T-cell (primary cell): ENCODE data around the gene RNASEL. TPM values are rescaled to one million over a fixed set of nuclear protein-coding genes. Genes with fewer than 3 reads are reported as not detected.
"Not testable (repeated sequence)": the region's sequence is repeated elsewhere in the genome, so short reads cannot be mapped to it uniquely, and the experiment has no call there.

Experiments used
- ATAC-seq, 4 experiments: fragments of 200-7000 bp in 3 of 4; fragments of 150-1000 bp in 1 of 4; cut with Tn5 transposase; replicated peaks in 1 of 4; 1 replicate in 3 of 4; 2 replicates in 1 of 4; pipeline ENCODE4 v1.10.0; 2021; ENCODE audit warnings: moderate library complexity in 3 of 4, mild to moderate bottlenecking in 2 of 4, moderate number of reproducible peaks in 1 of 4
- CTCF ChIA-PET, 2 donors: fragments of 300-600 bp; sonication (Branson Sonifier 250); formaldehyde crosslinking; loops; one replicate each; lab custom pipeline; 2022; ENCODE audit warnings: antibody characterized with exemption in 2 of 2; lab: Charles Lee
- POLR2A ChIA-PET, 2 donors: fragments of 300-600 bp; sonication (Branson Sonifier 250); formaldehyde crosslinking; loops; one replicate each; lab custom pipeline; 2022; ENCODE audit warnings: antibody characterized with exemption in 2 of 2; lab: Charles Lee
- DNase-seq, 35 experiments: peaks; one replicate each; pipeline versions ENCODE4 v3.0.0 to v3.0.0-alpha.2; 2013 to 2023
- H3K27ac ChIP-seq: one replicate; pipeline ENCODE4 v1.5.1; 2013; ENCODE audit warnings: low read length
- H3K27me3 ChIP-seq, 2 experiments: replicated peaks in 1 of 2; 1 replicate in 1 of 2; 2 replicates in 1 of 2; pipeline versions ENCODE4 v1.6.1 to v1.7.0; 2013; ENCODE audit warnings: low read length in 1 of 2, mixed read lengths in 1 of 2; ENCODE audit not compliant: control insufficient read depth in 2 of 2, insufficient read depth in 2 of 2; ENCODE audit errors: extremely low read depth in 1 of 2
- H3K36me3 ChIP-seq, 2 donors: 1 replicate in 1 of 2; 2 replicates in 1 of 2; pipeline versions ENCODE4 v1.6.1 to v1.7.0; 2013; ENCODE audit warnings: low read length in 1 of 2; ENCODE audit not compliant: control insufficient read depth in 2 of 2, insufficient read depth in 1 of 2; ENCODE audit errors: extremely low read depth in 1 of 2
- H3K4me1 ChIP-seq, 2 experiments: 1 replicate in 1 of 2; 2 replicates in 1 of 2; pipeline versions ENCODE4 v1.6.1 to v1.7.0; 2013; ENCODE audit warnings: low read length in 2 of 2, mixed read lengths in 1 of 2; ENCODE audit not compliant: insufficient read depth in 2 of 2, control insufficient read depth in 1 of 2; ENCODE audit errors: extremely low read depth in 1 of 2
- H3K4me3 ChIP-seq, 2 donors: 1 replicate in 1 of 2; 2 replicates in 1 of 2; pipeline versions ENCODE4 v1.5.1 to v1.7.0; 2013; ENCODE audit warnings: mild to moderate bottlenecking in 2 of 2, low read length in 1 of 2, moderate library complexity in 1 of 2; ENCODE audit not compliant: control insufficient read depth in 1 of 2; ENCODE audit errors: extremely low read depth in 1 of 2
- H3K9me3 ChIP-seq: 2 replicates; pipeline ENCODE4 v1.7.0; 2013
- H3K27ac Mint-ChIP-seq, 2 donors: one replicate each; pipeline ENCODE4 v1.8.0; 2020 to 2021; ENCODE audit warnings: mild to moderate bottlenecking in 2 of 2, mixed read lengths in 2 of 2
- H3K27me3 Mint-ChIP-seq, 2 donors: one replicate each; pipeline ENCODE4 v1.8.0; 2021 to 2022; ENCODE audit warnings: mixed read lengths in 2 of 2
- H3K36me3 Mint-ChIP-seq: one replicate; pipeline ENCODE4 v1.8.0; 2021; ENCODE audit warnings: mixed read lengths
- H3K4me1 Mint-ChIP-seq, 3 donors: one replicate each; pipeline ENCODE4 v1.8.0; 2020 to 2022; ENCODE audit warnings: mixed read lengths in 3 of 3, mild to moderate bottlenecking in 1 of 3
- H3K4me3 Mint-ChIP-seq, 3 donors: one replicate each; pipeline ENCODE4 v1.8.0; 2020 to 2022; ENCODE audit warnings: mild to moderate bottlenecking in 3 of 3, mixed read lengths in 3 of 3, moderate library complexity in 3 of 3
- H3K9me3 Mint-ChIP-seq, 3 donors: one replicate each; pipeline ENCODE4 v1.8.0; 2020 to 2022; ENCODE audit warnings: mixed read lengths in 3 of 3
- WGBS: methylation state at CpG from one replicate; pipeline ENCODE4 v1.1.5; 2013; ENCODE audit warnings: missing lambda C conversion rate; ENCODE audit not compliant: insufficient coverage; 5-methylcytosine and 5-hydroxymethylcytosine counted together
- total RNA-seq, 35 experiments: library from RNA in 6 of 35; stranded (reverse) in 6 of 35; fragments of 120-200 nt in 1 of 35; gene quantifications; one replicate each; pipeline versions ENCODE4 v1.2.1 to v1.2.4 and lab custom pipeline; 2013 to 2026

The RNASEL gene
- total RNA-seq, 5 donors from 2014 or later (not counting 1 experiment from before 2014, with no cell fraction given) = 10.5 to 20.8 (median 18.7) TPM

GRCh38 chr1:182555493-182555892 is 33.6 kb downstream of the RNASEL start:
- no peak overlapping the region for H3K27ac Mint-ChIP-seq
- DNase-seq (no peak), ATAC-seq (no peak)
- Histone ChIP-seq H3K9me3 (no peaks in the 10 kb centered on the region), H3K4me1 (no peaks in the 10 kb centered on the region), H3K27ac (no peak overlapping the region), H3K4me3 (no peak overlapping the region), H3K36me3 (no peaks in the 10 kb centered on the region), H3K27me3 (peaks cover 0 to 3% of the 10 kb centered on the region in 2 experiments)
- ChIA-PET POLR2A (no interaction called here), CTCF (interaction anchor here in 1 of 2 donors (0.5 kb wide), 1 partner anchor 1074 kb away, joined by 3 read pairs; no protein-coding TSS in a partner anchor)
- no peaks in the 10 kb centered on the region for H3K36me3 Mint-ChIP-seq
- H3K4me3 Mint-ChIP-seq = no peak overlapping the region
- H3K9me3 Mint-ChIP-seq = peaks cover 0 to 10% (median 4%) of the 10 kb centered on the region in 3 donors
- no peaks in the 10 kb centered on the region for H3K27me3 Mint-ChIP-seq
- H3K4me1 Mint-ChIP-seq = no peaks in the 10 kb centered on the region
- WGBS = no CpG with 5 or more reads among the region's 1 CpG

- Histone ChIP-seq H3K4me3 (no peak overlapping the region), H3K27ac (no peak overlapping the region), H3K27me3 (no peaks in the 10 kb centered on the region), H3K4me1 (no peaks in the 10 kb centered on the region), H3K9me3 (no peaks in the 10 kb centered on the region), H3K36me3 (no peaks in the 10 kb centered on the region)
- no CpG with 5 or more reads among the region's 2 CpGs for whole genome bisulfite sequencing
- Mint-ChIP-seq H3K36me3 (no peaks in the 10 kb centered on the region), H3K27ac (no peak overlapping the region), H3K27me3 (peaks cover 3 to 5% of the 10 kb centered on the region in 2 donors), H3K4me3 (no peak overlapping the region), H3K4me1 (no peaks in the 10 kb centered on the region), H3K9me3 (peaks cover 0 to 10% (median 4%) of the 10 kb centered on the region in 3 donors)
- ChIA-PET CTCF (no interaction called here), POLR2A (no interaction called here)
- no peak for ATAC-seq
- DNase-seq = no peak
Measured at GRCh38 chr1:182552527-182552926, 36.5 kb downstream of the RNASEL start.

GRCh38 chr1:182549811-182550210 is 39.2 kb downstream of the RNASEL start:
- Mint-ChIP-seq H3K4me3 (no peak overlapping the region), H3K27me3 (peaks cover 10 to 18% of the 10 kb centered on the region in 2 donors), H3K9me3 (peaks cover 0 to 10% (median 4%) of the 10 kb centered on the region in 3 donors), H3K27ac (no peak overlapping the region), H3K4me1 (no peaks in the 10 kb centered on the region), H3K36me3 (no peaks in the 10 kb centered on the region)
- no peak overlapping the region for H3K4me3 ChIP-seq
- no peaks in the 10 kb centered on the region for H3K4me1 ChIP-seq
- no peak for DNase-seq
- no peak for ATAC-seq
- H3K27me3 ChIP-seq = peaks cover 0 to 3% of the 10 kb centered on the region in 2 experiments
- POLR2A ChIA-PET = no interaction called here
- H3K27ac ChIP-seq = no peak overlapping the region
- CTCF ChIA-PET = no interaction called here
- no CpG with 5 or more reads among the region's 1 CpG for WGBS
- H3K9me3 ChIP-seq = no peaks in the 10 kb centered on the region
- H3K36me3 ChIP-seq = no peaks in the 10 kb centered on the region

- Mint-ChIP-seq H3K27me3 (peaks cover 15 to 22% of the 10 kb centered on the region in 2 donors), H3K36me3 (no peaks in the 10 kb centered on the region), H3K27ac (no peak overlapping the region), H3K4me1 (no peaks in the 10 kb centered on the region), H3K4me3 (no peak overlapping the region), H3K9me3 (peaks cover 0 to 10% (median 4%) of the 10 kb centered on the region in 3 donors)
- Histone ChIP-seq H3K9me3 (no peaks in the 10 kb centered on the region), H3K27me3 (peaks cover 0 to 3% of the 10 kb centered on the region in 2 experiments), H3K4me1 (no peaks in the 10 kb centered on the region), H3K4me3 (no peak overlapping the region), H3K36me3 (no peaks in the 10 kb centered on the region), H3K27ac (no peak overlapping the region)
- DNase-seq (no peak), ATAC-seq (no peak)
- ChIA-PET CTCF (interaction anchor here in 1 of 2 donors (0.5 kb wide), 1 partner anchor 45 kb away, joined by 3 read pairs; no protein-coding TSS in a partner anchor), POLR2A (no interaction called here)
Measured at GRCh38 chr1:182549346-182549745, 39.7 kb downstream of the RNASEL start.

- no peaks in the 10 kb centered on the region for H3K4me1 ChIP-seq
- no peak overlapping the region for H3K27ac ChIP-seq
- DNase-seq (no peak), ATAC-seq (no peak)
- H3K4me3 ChIP-seq = no peak overlapping the region
- Mint-ChIP-seq H3K9me3 (peaks cover 0 to 3% (median 0%) of the 10 kb centered on the region in 3 donors), H3K27ac (no peak overlapping the region), H3K4me3 (no peak overlapping the region), H3K36me3 (no peaks in the 10 kb centered on the region), H3K27me3 (peaks cover 10 to 21% of the 10 kb centered on the region in 2 donors), H3K4me1 (no peaks in the 10 kb centered on the region)
- no peaks in the 10 kb centered on the region for H3K27me3 ChIP-seq
- no peaks in the 10 kb centered on the region for H3K36me3 ChIP-seq
- CTCF ChIA-PET = no interaction called here
- no peaks in the 10 kb centered on the region for H3K9me3 ChIP-seq
- no CpG with 5 or more reads among the region's 2 CpGs for WGBS
- POLR2A ChIA-PET = interaction anchor here in 1 of 2 donors (0.6 kb wide), 1 partner anchor 71 kb away, joined by 7 read pairs; no protein-coding TSS in a partner anchor
Measured at GRCh38 chr1:182533896-182534295, 55.2 kb downstream of the RNASEL start.

- ATAC-seq, H3K4me1 ChIP-seq, H3K36me3 ChIP-seq, H3K36me3 Mint-ChIP-seq, H3K27ac Mint-ChIP-seq, H3K4me3 Mint-ChIP-seq, DNase-seq, POLR2A ChIA-PET, H3K9me3 ChIP-seq, H3K4me3 ChIP-seq, H3K4me1 Mint-ChIP-seq, H3K27ac ChIP-seq, CTCF ChIA-PET, H3K27me3 ChIP-seq: not testable (repeated sequence)
- Mint-ChIP-seq H3K27me3 (peaks cover 15 to 31% of the 10 kb centered on the region in 2 donors), H3K9me3 (peaks cover 24 to 42% (median 31%) of the 10 kb centered on the region in 3 donors)
- WGBS = 80% methylated on average over 3 of the region's 5 CpGs
Measured at GRCh38 chr1:182528206-182528605, 60.9 kb downstream of the RNASEL start.
